ENCODE results near the gene SLC44A5.

DNA sequence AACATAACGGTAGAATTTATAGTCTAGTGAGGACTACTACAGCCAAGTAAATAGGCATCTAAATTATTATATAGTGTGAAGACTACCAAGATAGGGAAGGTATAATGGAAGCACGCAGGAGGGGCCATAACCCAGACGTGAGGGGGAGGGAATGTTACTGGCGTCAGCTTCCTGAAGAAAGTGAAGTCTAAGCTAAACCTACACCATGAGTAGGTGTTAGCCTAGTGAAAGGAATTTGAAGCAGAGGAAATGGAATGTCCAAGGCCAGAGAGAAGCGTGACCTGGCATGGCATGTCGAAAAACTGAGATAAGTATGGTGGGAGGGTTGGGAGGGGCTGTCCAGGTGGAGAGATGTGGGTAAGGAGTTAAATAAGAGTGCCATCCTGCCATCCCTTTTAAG is 140.5 kb downstream of the SLC44A5 start:
- TF ChIP-seq, protein P1, sequence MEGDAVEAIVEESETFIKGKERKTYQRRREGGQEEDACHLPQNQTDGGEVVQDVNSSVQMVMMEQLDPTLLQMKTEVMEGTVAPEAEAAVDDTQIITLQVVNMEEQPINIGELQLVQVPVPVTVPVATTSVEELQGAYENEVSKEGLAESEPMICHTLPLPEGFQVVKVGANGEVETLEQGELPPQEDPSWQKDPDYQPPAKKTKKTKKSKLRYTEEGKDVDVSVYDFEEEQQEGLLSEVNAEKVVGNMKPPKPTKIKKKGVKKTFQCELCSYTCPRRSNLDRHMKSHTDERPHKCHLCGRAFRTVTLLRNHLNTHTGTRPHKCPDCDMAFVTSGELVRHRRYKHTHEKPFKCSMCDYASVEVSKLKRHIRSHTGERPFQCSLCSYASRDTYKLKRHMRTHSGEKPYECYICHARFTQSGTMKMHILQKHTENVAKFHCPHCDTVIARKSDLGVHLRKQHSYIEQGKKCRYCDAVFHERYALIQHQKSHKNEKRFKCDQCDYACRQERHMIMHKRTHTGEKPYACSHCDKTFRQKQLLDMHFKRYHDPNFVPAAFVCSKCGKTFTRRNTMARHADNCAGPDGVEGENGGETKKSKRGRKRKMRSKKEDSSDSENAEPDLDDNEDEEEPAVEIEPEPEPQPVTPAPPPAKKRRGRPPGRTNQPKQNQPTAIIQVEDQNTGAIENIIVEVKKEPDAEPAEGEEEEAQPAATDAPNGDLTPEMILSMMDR (conservative IDR thresholded peaks at IDR 0.05 in 1 of 2, IDR thresholded peaks at IDR 0.05 in 1 of 2; ENCODE audit: extremely low read depth in 1 of 2, insufficient read depth in 1 of 2, low read depth in 1 of 2, low read length in 2 of 2): no peak
- TF ChIP-seq EZH2 (IDR thresholded peaks at IDR 0.05; ENCODE audit: borderline replicate concordance, low read length): no peak

Data from mammary epithelial cell (primary cell).